Kidney capillary endothelial cell (primary cell): ENCODE data around the gene MNDA.
"Not testable (repeated sequence)": the region's sequence is repeated elsewhere in the genome, so short reads cannot be mapped to it uniquely, and the experiment has no call there.

Source experiments
- DNase-seq: peaks from one replicate; pipeline ENCODE4 v3.0.0-alpha.2; 2018; ENCODE audit warnings: low spot score

The MNDA gene

GRCh38 chr1:158838660-158839059 lies 7.5 kb downstream of the MNDA start:
- DNase-seq = no peak

- DNase-seq = no peak
Observed at GRCh38 chr1:158839566-158839965, 8.4 kb downstream of the MNDA start.

- no peak for DNase-seq
Observed at GRCh38 chr1:158840236-158840635, 9.1 kb downstream of the MNDA start.

- DNase-seq = no peak
Observed at GRCh38 chr1:158864595-158864994, 33.4 kb downstream of the MNDA start.

- DNase-seq = not testable (repeated sequence)
Observed at GRCh38 chr1:158870438-158870837, 39.3 kb downstream of the MNDA start.

GRCh38 chr1:158873141-158873540 lies 42.0 kb downstream of the MNDA start:
- DNase-seq = no peak

GRCh38 chr1:158893654-158894053 lies 62.5 kb downstream of the MNDA start:
- no peak for DNase-seq

GRCh38 chr1:158898722-158899121 lies 67.6 kb downstream of the MNDA start:
- DNase-seq = no peak
